Tibial nerve (tissue), 4 donors: ENCODE results near the gene GPR132. TPM values are rescaled to one million over a fixed set of nuclear protein-coding genes. Genes with fewer than 3 reads are reported as not detected.
A peak's percentile ranks its signal among the peaks of the same experiment; 100 is the strongest.
"Not testable (repeated sequence)": the region's sequence is repeated elsewhere in the genome, so short reads cannot be mapped to it uniquely, and the experiment has no call there.

Experiments used
- DNase-seq, 2 donors: peaks; one replicate each; pipeline ENCODE4 v3.0.0-alpha.2; 2019; ENCODE audit warnings: low spot score in 2 of 2
- H3K27ac ChIP-seq, 4 donors: fragments of 200-600 bp; sonication (generic) in 3 of 4; one replicate each; pipeline ENCODE4 v1.5.1; 2017 to 2019; ENCODE audit warnings: mild to moderate bottlenecking in 1 of 4
- H3K27me3 ChIP-seq, 2 donors: fragments of 200-600 bp; sonication (generic) in 1 of 2; one replicate each; pipeline versions ENCODE4 v1.5.1 to v1.6.0; 2017 to 2019
- H3K36me3 ChIP-seq, 3 donors: fragments of 200-600 bp; sonication (generic); one replicate each; pipeline ENCODE4 v1.5.1; 2018 to 2019
- H3K4me1 ChIP-seq, 4 donors: fragments of 200-600 bp; sonication (generic) in 3 of 4; one replicate each; pipeline ENCODE4 v1.5.1; 2017 to 2019
- H3K4me3 ChIP-seq, 4 donors: fragments of 200-600 bp; sonication (generic) in 3 of 4; one replicate each; pipeline ENCODE4 v1.5.1; 2017 to 2019; ENCODE audit warnings: mild to moderate bottlenecking in 1 of 4, moderate library complexity in 1 of 4
- H3K9me3 ChIP-seq, 4 donors: fragments of 200-600 bp; sonication (generic) in 3 of 4; one replicate each; pipeline ENCODE4 v1.5.1; 2017 to 2019
- EP300 ChIP-seq, 2 donors: sonication (generic); formaldehyde crosslinking; IDR thresholded peaks; one replicate each; pipeline ENCODE4 v1.6.1; 2017; ENCODE audit warnings: antibody characterized with exemption in 2 of 2, mild to moderate bottlenecking in 1 of 2
- POLR2A ChIP-seq, 2 donors: fragments of 450-650 bp; IDR thresholded peaks; one replicate each; pipeline ENCODE4 v1.6.1; 2017; ENCODE audit warnings: antibody characterized with exemption in 2 of 2, mild to moderate bottlenecking in 2 of 2, moderate library complexity in 2 of 2
- WGBS, 2 donors: methylation state at CpG; one replicate each; pipeline ENCODE4 v1.1.5; 2018; 5-methylcytosine and 5-hydroxymethylcytosine counted together
- total RNA-seq, 4 donors: library from RNA; depleted of rRNA; stranded (reverse); fragments of >200 nt; gene quantifications; one replicate each; pipeline ENCODE4 v1.1.0, GENCODE V29; 2016
- TF ChIP-seq, protein P1 (sequence below), 5 experiments: fragments of 200-600 bp in 3 of 5; fragments of 450-650 bp in 2 of 5; sonication (generic) in 3 of 5; IDR thresholded peaks; one replicate each; pipeline ENCODE4 v1.5.1; 2016 to 2019; ENCODE audit warnings: antibody characterized with exemption in 5 of 5, mild to moderate bottlenecking in 3 of 5, moderate library complexity in 2 of 5

Gene GPR132
- total RNA-seq, 4 donors from 2014 or later: 1.5 to 7.7 (median 5.4) TPM

GRCh38 chr14:105041841-105042765, 23.1 kb downstream of the GPR132 start:
- H3K4me1 ChIP-seq: peaks cover 0 to 9% (median 0%) of the 10 kb centered on the region in 4 donors
- DNase-seq: no peak

DNA sequence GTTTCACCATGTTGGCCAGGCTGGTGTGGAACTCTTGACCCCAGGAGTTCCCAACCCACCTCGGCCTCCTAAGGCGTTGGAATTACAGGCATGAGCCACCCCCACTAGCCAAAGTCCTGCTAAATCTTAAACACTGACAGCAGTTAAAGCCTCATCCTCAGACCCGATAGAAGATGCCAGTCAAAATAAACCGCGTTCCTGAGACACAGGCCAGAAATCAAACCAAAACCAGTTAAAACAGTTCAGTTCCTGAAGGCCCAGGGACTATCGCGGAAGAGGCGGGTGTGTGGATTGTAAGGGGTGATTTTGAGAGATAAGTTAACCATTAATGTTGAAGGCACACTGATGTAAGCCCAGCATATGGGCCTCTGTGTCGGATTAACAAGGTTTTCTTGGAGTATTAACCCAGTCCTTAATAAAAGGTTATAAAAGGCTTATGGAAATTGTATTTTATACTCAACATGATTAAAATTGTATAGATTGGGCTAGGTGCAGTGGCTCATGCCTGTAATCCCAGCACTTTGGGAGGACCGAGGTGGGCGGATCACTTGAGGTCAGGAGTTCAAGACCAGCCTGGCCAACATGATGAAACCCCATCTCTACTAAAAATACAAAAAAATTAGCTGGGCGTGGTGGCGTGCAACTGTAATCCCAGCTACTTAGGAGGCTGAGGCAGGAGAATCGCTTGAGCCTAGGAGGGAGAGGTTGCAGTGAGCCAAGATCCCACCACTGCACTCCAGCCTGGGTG, 25.6 kb downstream of the GPR132 start:
- TF ChIP-seq, protein P1, sequence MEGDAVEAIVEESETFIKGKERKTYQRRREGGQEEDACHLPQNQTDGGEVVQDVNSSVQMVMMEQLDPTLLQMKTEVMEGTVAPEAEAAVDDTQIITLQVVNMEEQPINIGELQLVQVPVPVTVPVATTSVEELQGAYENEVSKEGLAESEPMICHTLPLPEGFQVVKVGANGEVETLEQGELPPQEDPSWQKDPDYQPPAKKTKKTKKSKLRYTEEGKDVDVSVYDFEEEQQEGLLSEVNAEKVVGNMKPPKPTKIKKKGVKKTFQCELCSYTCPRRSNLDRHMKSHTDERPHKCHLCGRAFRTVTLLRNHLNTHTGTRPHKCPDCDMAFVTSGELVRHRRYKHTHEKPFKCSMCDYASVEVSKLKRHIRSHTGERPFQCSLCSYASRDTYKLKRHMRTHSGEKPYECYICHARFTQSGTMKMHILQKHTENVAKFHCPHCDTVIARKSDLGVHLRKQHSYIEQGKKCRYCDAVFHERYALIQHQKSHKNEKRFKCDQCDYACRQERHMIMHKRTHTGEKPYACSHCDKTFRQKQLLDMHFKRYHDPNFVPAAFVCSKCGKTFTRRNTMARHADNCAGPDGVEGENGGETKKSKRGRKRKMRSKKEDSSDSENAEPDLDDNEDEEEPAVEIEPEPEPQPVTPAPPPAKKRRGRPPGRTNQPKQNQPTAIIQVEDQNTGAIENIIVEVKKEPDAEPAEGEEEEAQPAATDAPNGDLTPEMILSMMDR (IDR thresholded peaks at IDR 0.05): no peak
- no peak for TF ChIP-seq EP300 (IDR thresholded peaks at IDR 0.05)
- Histone ChIP-seq H3K4me1 (no peaks in the 10 kb centered on the region), H3K4me3 (no peak overlapping the region), H3K27me3 (peaks cover 0 to 41% of the 10 kb centered on the region in 2 donors), H3K9me3 (no peaks in the 10 kb centered on the region), H3K27ac (no peak overlapping the region), H3K36me3 (no peaks in the 10 kb centered on the region)
- WGBS, 2 donors: 77 to 80% methylated on average over 14 of the region's 14 CpGs
- no peak for DNase-seq

More at GRCh38 chr14:105041841-105042765, 23.1 kb downstream of the GPR132 start:
- no peak for TF ChIP-seq EP300 (IDR thresholded peaks at IDR 0.05)
- Histone ChIP-seq H3K27ac (no peak overlapping the region), H3K9me3 (no peaks in the 10 kb centered on the region), H3K4me3 (no peak overlapping the region), H3K27me3 (peaks cover 0 to 31% of the 10 kb centered on the region in 2 donors), H3K36me3 (no peaks in the 10 kb centered on the region)
- 67 to 72% methylated on average over 28 of the region's 28 CpGs for WGBS, 2 donors

DNA sequence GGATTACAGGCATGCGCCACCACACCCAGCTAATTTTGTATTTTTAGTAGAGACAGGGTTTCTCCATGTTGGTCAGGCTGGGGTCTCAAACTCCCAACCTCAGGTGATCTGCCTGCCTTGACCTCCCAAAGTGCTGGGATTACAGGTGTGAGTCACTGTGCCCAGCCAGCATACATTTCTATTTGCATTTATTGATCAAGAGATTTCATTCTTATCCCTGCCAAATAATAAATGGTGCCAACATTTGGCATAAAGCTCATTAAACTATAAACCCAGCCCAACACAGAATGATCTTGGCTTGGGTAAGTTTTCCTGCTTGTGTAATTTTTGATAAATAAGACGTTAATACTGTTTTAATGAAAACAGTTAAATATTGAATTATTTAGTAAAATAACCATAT, 29.6 kb downstream of the GPR132 start:
- WGBS, 2 donors: 88 to 90% methylated on average over 2 of the region's 2 CpGs
- not testable (repeated sequence) for H3K9me3 ChIP-seq, H3K4me1 ChIP-seq, H3K4me3 ChIP-seq, H3K27ac ChIP-seq, DNase-seq, H3K36me3 ChIP-seq
- peaks cover 0 to 57% of the 10 kb centered on the region in 2 donors for H3K27me3 ChIP-seq

DNA sequence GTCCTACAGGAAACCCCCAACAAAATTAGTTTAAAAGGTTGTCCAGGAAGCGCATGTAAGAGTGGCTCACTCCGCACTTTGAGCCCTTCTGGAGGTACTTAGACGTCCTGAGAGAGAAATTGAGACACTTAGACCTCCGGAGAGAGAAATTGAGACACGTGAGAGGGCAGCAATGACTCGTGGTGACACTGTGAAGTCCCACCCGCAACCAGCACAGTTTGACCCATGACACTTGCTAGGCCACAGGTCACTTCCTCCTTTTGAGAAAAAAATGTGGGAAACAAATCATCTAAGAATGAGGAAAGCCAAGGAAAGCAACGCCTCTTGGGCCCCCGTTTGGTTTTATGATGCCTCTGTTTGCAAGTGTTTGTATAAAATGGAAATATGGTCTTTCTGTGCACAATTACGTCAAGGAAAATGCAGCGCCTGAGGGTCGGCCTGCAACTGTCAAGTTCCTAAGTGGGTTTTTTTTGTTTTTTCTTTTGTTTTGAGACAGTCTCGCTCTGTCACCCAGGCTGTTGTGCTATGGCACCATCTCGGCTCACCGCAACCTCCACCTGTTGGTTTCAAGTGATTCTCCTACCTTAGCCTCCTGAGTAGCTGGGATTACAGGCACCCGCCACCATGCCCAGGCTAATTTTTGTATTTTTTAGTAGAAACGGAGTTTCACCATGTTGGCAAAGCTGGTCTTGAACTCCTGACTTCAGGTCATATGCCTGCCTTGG, 30.8 kb downstream of the GPR132 start:
- Histone ChIP-seq H3K27me3 (peaks cover 0 to 55% of the 10 kb centered on the region in 2 donors), H3K27ac (no peak overlapping the region), H3K4me1 (no peaks in the 10 kb centered on the region), H3K36me3 (no peaks in the 10 kb centered on the region), H3K4me3 (no peak overlapping the region), H3K9me3 (no peaks in the 10 kb centered on the region)
- WGBS, 2 donors: 70 to 74% methylated on average over 17 of the region's 17 CpGs
- no peak for DNase-seq
- TF ChIP-seq POLR2A (IDR thresholded peaks at IDR 0.05): no peak
- no peak for TF ChIP-seq EP300 (IDR thresholded peaks at IDR 0.05)
- TF ChIP-seq, protein P1 (IDR thresholded peaks at IDR 0.05): no peak

GRCh38 chr14:105033412-105033900, 31.8 kb downstream of the GPR132 start:
- not testable (repeated sequence) for H3K4me1 ChIP-seq, H3K36me3 ChIP-seq, H3K9me3 ChIP-seq, DNase-seq
- WGBS, 2 donors: 4 to 8% methylated on average over 43 to 45 of the region's 45 CpGs
- Histone ChIP-seq H3K27me3 (peaks cover 0 to 48% of the 10 kb centered on the region in 2 donors), H3K4me3 (peak overlapping the region; percentile 18 to 42 (median 32)), H3K27ac (peak overlapping the region in 1 of 4 donors; percentile 26)

GRCh38 chr14:105032451-105032901, 32.8 kb downstream of the GPR132 start:
- H3K9me3 ChIP-seq, H3K4me3 ChIP-seq, H3K4me1 ChIP-seq, H3K27ac ChIP-seq, H3K36me3 ChIP-seq, DNase-seq: not testable (repeated sequence)
- 83 to 86% methylated on average over 5 of the region's 5 CpGs for WGBS, 2 donors
- H3K27me3 ChIP-seq: peaks cover 0 to 47% of the 10 kb centered on the region in 2 donors
